Osteoblast (primary cell): ENCODE measurements around the gene MMP17. TPM values are rescaled to one million over a fixed set of nuclear protein-coding genes. Genes with fewer than 3 reads are reported as not detected.
A peak's percentile ranks its signal among the peaks of the same experiment; 100 is the strongest.
"Not testable (repeated sequence)": the region's sequence is repeated elsewhere in the genome, so short reads cannot be mapped to it uniquely, and the experiment has no call there.

Experiments
- DNase-seq: peaks from one replicate; pipeline ENCODE4 v3.0.0; 2011; ENCODE audit warnings: low spot score, mixed read lengths; ENCODE audit not compliant: insufficient read length; ENCODE audit errors: missing footprints
- H2AFZ ChIP-seq: 2 replicates; pipeline ENCODE4 v1.6.0; 2011; ENCODE audit warnings: mild to moderate bottlenecking, low read length
- H3K27ac ChIP-seq: 2 replicates; pipeline ENCODE4 v1.5.1; 2011; ENCODE audit warnings: mild to moderate bottlenecking, low read depth, low read length, moderate library complexity
- H3K27me3 ChIP-seq: 2 replicates; pipeline ENCODE4 v1.6.0; 2012; ENCODE audit warnings: mild to moderate bottlenecking, control low read depth, inconsistent platforms, low read length, moderate library complexity; ENCODE audit not compliant: insufficient read depth
- H3K36me3 ChIP-seq: 2 replicates; pipeline ENCODE4 v1.5.1; 2011; ENCODE audit warnings: mild to moderate bottlenecking, low read length, control low read depth, moderate library complexity; ENCODE audit not compliant: insufficient read depth
- H3K4me1 ChIP-seq: 2 replicates; pipeline ENCODE4 v1.5.1; 2011; ENCODE audit warnings: mild to moderate bottlenecking, low read length, control low read depth, moderate library complexity; ENCODE audit not compliant: insufficient read depth
- H3K4me2 ChIP-seq: 2 replicates; pipeline ENCODE4 v1.6.0; 2011; ENCODE audit warnings: mild to moderate bottlenecking, low read length; ENCODE audit not compliant: insufficient read depth
- H3K4me3 ChIP-seq: fragments of 200-600 bp; sonication (generic); 3 replicates; pipeline ENCODE4 v1.5.1; 2012; ENCODE audit warnings: mild to moderate bottlenecking, low read length, inconsistent platforms; ENCODE audit not compliant: insufficient read depth
- H3K79me2 ChIP-seq: 2 replicates; pipeline ENCODE4 v1.6.0; 2012; ENCODE audit warnings: mild to moderate bottlenecking, low read length, control low read depth, inconsistent platforms; ENCODE audit not compliant: insufficient read depth
- H3K9me3 ChIP-seq: 2 replicates; pipeline ENCODE4 v1.5.1; 2011; ENCODE audit warnings: low read depth, low read length, control low read depth
- H4K20me1 ChIP-seq: 2 replicates; pipeline ENCODE4 v1.6.0; 2012; ENCODE audit warnings: mild to moderate bottlenecking, low read length, control low read depth; ENCODE audit not compliant: insufficient read depth
- total RNA-seq: library from RNA; depleted of rRNA; stranded (reverse); fragments of >200 nt; gene quantifications from 2 replicates; pipeline ENCODE4 v1.2.3, GENCODE V29; 2012
- TF ChIP-seq, protein P1 (sequence below): IDR thresholded peaks from 2 replicates; pipeline ENCODE4 v1.5.1; 2011; ENCODE audit warnings: mild to moderate bottlenecking, low read depth, low read length, moderate library complexity; ENCODE audit errors: extremely low read depth

MMP17 gene
- total RNA-seq, 1 donor, result 10.5 TPM

DNA sequence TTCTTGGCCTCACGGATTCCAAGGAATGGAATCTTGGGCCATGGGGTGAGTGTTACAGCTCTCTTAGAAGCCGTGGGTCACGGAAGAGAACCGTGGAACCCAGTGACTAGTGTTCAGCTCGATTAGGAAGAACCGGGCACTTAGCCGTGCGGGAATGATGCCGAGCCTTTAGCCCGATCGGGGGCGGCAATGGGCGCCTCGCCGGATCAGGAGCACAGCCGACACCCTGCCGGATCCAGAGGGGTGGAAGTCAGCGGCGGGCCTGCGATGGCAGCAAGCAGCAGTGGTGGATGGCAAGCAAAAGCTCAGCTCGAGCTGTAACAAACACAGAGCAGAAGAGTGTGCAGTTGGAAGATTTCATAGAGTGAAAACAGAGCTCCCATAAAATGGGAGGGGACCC is 45.1 kb downstream of the MMP17 start:
- no peak for DNase-seq
- H3K4me3 ChIP-seq, result no peak overlapping the region
- no peaks in the 10 kb centered on the region for H3K36me3 ChIP-seq
- no peak overlapping the region for H2AFZ ChIP-seq
- TF ChIP-seq, protein P1, sequence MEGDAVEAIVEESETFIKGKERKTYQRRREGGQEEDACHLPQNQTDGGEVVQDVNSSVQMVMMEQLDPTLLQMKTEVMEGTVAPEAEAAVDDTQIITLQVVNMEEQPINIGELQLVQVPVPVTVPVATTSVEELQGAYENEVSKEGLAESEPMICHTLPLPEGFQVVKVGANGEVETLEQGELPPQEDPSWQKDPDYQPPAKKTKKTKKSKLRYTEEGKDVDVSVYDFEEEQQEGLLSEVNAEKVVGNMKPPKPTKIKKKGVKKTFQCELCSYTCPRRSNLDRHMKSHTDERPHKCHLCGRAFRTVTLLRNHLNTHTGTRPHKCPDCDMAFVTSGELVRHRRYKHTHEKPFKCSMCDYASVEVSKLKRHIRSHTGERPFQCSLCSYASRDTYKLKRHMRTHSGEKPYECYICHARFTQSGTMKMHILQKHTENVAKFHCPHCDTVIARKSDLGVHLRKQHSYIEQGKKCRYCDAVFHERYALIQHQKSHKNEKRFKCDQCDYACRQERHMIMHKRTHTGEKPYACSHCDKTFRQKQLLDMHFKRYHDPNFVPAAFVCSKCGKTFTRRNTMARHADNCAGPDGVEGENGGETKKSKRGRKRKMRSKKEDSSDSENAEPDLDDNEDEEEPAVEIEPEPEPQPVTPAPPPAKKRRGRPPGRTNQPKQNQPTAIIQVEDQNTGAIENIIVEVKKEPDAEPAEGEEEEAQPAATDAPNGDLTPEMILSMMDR, result no peak
- H3K27me3 ChIP-seq, result no peaks in the 10 kb centered on the region
- H3K4me2 ChIP-seq, result no peak overlapping the region
- H3K27ac ChIP-seq, result no peak overlapping the region
- H3K79me2 ChIP-seq, result no peaks in the 10 kb centered on the region
- H3K9me3 ChIP-seq, result no peaks in the 10 kb centered on the region
- no peaks in the 10 kb centered on the region for H4K20me1 ChIP-seq
- H3K4me1 ChIP-seq, result peaks cover 17% of the 10 kb centered on the region

DNA sequence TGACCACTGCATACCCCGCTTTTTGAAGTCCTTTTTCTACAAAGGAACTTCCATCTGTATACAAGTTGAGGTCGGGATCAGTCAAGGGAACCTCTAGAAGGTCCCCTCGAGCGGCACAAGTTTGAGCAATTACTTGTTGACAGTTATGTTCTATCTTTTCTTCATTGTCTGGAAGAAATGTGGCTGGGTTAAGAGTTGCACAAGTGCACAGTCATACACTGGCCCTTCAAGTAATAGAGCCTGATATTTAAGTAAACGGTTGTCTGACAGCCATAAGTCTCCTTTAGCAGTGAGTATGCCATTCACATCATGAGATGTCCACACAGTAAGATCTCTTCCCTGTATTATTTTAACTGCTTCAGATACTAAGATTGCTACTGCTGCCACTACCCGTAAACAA is 46.8 kb downstream of the MMP17 start:
- H3K4me1 ChIP-seq, result peaks cover 15% of the 10 kb centered on the region
- H3K4me3 ChIP-seq, DNase-seq, H3K9me3 ChIP-seq, H3K27me3 ChIP-seq, H3K79me2 ChIP-seq, H3K27ac ChIP-seq, H2AFZ ChIP-seq, H3K4me2 ChIP-seq, H4K20me1 ChIP-seq, H3K36me3 ChIP-seq: not testable (repeated sequence)

DNA sequence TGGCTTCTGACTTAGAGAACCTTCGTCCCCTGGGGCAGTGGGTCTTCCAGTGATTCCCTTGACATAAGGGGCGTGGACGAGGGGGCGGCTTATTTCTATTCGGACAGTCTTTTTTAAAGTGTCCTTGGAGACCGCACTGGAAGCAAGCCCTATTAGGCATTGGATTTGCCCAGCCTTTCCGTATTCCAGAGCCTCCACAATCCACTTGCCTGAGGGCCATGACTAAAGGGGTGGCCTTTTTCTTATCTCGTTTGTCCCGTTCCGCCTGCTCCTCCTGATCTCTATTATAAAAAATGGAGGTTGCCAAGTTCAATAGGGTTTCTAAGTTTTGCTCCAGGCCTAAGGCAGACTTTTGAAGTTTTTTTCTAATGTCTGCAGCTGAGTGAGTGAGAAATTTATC is 49.0 kb downstream of the MMP17 start:
- not testable (repeated sequence) for H3K79me2 ChIP-seq, DNase-seq, H3K36me3 ChIP-seq, H3K4me1 ChIP-seq, H3K4me2 ChIP-seq, H4K20me1 ChIP-seq, H3K4me3 ChIP-seq, H3K9me3 ChIP-seq, H3K27ac ChIP-seq, H2AFZ ChIP-seq, H3K27me3 ChIP-seq

DNA sequence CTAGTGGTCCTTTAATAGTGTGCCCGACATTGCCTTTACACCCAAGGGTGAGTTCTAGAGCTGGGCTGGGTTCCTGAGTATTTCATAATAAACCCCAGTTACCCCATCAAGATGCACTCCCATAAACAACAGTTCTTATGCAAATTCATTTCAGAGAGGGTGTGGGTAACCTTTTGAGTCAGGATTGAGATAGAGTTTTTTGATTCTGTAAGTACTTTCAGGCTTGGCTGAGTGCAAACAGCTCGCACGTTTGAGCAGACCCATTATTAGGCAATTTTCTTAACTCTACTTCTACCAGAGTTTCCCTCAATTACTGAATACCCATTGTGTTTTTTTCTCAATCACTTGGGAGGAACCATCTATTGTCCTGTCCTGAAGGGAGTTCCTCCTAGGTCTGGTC is 50.2 kb downstream of the MMP17 start:
- H4K20me1 ChIP-seq, H3K27me3 ChIP-seq, H3K79me2 ChIP-seq, H3K4me2 ChIP-seq, H3K36me3 ChIP-seq, H3K9me3 ChIP-seq, DNase-seq, H2AFZ ChIP-seq, H3K4me3 ChIP-seq, H3K4me1 ChIP-seq, H3K27ac ChIP-seq: not testable (repeated sequence)

DNA sequence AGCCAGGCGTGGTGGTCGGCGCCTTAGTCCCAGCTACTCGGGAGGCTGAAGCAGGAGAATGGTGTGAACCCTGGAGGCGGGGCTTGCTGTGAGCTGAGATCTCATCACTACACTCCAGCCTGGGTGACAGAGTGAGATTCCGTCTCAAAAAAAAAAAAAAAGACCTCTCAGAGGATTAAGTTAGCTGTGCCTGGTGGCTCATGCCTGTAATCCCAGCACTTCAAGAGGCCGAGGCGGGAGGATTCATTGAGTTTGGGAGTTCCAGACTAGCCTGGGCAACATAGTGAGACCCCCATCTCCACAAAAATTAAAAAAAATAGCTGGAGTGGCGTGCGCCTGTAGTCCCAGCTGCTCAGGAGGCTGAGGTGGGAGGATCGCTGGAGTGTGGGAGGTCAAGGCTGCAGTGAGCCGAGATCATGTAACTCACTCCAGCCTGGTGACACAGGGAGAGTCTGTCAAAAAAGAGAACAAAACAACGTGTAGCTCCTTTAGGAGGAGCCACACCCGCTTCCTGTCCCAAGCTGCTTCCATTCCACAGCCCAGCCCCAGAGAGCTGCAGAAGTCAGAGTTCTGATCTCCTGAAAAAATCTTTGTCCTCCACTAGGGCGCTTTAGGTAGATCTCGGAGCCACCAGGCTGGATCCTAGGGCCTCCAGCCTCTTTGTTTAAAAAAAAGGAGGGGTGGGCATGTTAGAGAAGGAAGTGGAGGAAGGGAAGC is 54.8 kb downstream of the MMP17 start:
- Histone ChIP-seq H3K4me1 (no peaks in the 10 kb centered on the region), H3K79me2 (no peaks in the 10 kb centered on the region), H3K27ac (no peak overlapping the region), H3K4me2 (no peak overlapping the region), H3K9me3 (no peaks in the 10 kb centered on the region), H2AFZ (peak overlapping the region; percentile 29), H3K36me3 (no peaks in the 10 kb centered on the region), H3K4me3 (no peak overlapping the region), H3K27me3 (no peaks in the 10 kb centered on the region), H4K20me1 (no peaks in the 10 kb centered on the region)
- DNase-seq, result peak; percentile 54
- TF ChIP-seq, protein P1, result no peak
